ENCODE data around the gene AP3S1.
"Not testable (repeated sequence)": the region's sequence is repeated elsewhere in the genome, so short reads cannot be mapped to it uniquely, and the experiment has no call there.

DNA sequence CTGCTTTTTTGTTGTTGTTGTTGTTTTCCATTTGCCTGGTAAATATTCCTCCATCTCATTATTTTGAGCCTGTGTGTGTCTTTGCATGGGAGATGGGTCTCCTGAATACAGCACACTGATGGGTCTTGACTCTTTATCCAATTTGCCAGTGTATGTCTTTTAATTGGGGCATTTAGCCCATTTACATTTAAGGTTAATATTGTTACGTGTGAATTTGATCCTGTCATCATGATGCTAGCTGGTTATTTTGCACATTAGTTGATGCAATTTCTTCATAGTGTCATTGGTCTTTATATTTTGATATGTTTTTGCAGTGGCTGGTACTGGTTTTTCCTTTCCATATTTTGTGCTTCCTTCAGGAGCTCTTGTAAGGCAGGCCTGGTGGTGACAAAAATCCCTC, 16.8 kb upstream of the AP3S1 start:
- TF ChIP-seq, protein P1, sequence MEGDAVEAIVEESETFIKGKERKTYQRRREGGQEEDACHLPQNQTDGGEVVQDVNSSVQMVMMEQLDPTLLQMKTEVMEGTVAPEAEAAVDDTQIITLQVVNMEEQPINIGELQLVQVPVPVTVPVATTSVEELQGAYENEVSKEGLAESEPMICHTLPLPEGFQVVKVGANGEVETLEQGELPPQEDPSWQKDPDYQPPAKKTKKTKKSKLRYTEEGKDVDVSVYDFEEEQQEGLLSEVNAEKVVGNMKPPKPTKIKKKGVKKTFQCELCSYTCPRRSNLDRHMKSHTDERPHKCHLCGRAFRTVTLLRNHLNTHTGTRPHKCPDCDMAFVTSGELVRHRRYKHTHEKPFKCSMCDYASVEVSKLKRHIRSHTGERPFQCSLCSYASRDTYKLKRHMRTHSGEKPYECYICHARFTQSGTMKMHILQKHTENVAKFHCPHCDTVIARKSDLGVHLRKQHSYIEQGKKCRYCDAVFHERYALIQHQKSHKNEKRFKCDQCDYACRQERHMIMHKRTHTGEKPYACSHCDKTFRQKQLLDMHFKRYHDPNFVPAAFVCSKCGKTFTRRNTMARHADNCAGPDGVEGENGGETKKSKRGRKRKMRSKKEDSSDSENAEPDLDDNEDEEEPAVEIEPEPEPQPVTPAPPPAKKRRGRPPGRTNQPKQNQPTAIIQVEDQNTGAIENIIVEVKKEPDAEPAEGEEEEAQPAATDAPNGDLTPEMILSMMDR (IDR thresholded peaks at IDR 0.05), result not testable (repeated sequence)
- TF ChIP-seq, protein P2, sequence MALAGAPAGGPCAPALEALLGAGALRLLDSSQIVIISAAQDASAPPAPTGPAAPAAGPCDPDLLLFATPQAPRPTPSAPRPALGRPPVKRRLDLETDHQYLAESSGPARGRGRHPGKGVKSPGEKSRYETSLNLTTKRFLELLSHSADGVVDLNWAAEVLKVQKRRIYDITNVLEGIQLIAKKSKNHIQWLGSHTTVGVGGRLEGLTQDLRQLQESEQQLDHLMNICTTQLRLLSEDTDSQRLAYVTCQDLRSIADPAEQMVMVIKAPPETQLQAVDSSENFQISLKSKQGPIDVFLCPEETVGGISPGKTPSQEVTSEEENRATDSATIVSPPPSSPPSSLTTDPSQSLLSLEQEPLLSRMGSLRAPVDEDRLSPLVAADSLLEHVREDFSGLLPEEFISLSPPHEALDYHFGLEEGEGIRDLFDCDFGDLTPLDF (CRISPR knock-in tag; IDR thresholded peaks at IDR 0.05), result not testable (repeated sequence)
- TF ChIP-seq, protein P3, sequence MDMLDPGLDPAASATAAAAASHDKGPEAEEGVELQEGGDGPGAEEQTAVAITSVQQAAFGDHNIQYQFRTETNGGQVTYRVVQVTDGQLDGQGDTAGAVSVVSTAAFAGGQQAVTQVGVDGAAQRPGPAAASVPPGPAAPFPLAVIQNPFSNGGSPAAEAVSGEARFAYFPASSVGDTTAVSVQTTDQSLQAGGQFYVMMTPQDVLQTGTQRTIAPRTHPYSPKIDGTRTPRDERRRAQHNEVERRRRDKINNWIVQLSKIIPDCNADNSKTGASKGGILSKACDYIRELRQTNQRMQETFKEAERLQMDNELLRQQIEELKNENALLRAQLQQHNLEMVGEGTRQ (CRISPR knock-in tag; IDR thresholded peaks at IDR 0.05), result not testable (repeated sequence)
- TF ChIP-seq, protein P4, sequence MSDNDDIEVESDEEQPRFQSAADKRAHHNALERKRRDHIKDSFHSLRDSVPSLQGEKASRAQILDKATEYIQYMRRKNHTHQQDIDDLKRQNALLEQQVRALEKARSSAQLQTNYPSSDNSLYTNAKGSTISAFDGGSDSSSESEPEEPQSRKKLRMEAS (CRISPR knock-in tag; IDR thresholded peaks at IDR 0.05), result not testable (repeated sequence)
- TF ChIP-seq CBFB (CRISPR knock-in tag; IDR thresholded peaks at IDR 0.05; ENCODE audit: low read depth), result not testable (repeated sequence)

Measured in WTC11 (cell line).